ENCODE data around the gene RBM34.

Gene RBM34

GRCh38 chr1:235108185-235108593 lies 52.9 kb downstream of the RBM34 start:
- H3F3A ChIP-seq (ENCODE audit: control insufficient read depth, insufficient read depth), result peaks cover 63% of the 10 kb centered on the region
- no peaks in the 10 kb centered on the region for H3K9me2 ChIP-seq (replicated peaks; ENCODE audit: control insufficient read depth, low read length)
- H4K20me1 ChIP-seq (ENCODE audit: control insufficient read depth, insufficient read depth, low read depth, low read length), result peaks cover 1% of the 10 kb centered on the region; the same call in 1 of the 2 replicates
- H3K4me3 ChIP-seq (ENCODE audit: low read length), result no peak overlapping the region
- TF ChIP-seq CTCF (IDR thresholded peaks at IDR 0.05; ENCODE audit: low read depth, low read length, poor library complexity, severe bottlenecking) (no peak), EZH2phosphoT487 (IDR thresholded peaks at IDR 0.05; ENCODE audit: borderline replicate concordance, low read length) (no peak)
- no peaks in the 10 kb centered on the region for H3K27me3 ChIP-seq (ENCODE audit: control insufficient read depth, low read length)
- no peak overlapping the region for H3K27ac ChIP-seq (ENCODE audit: low read depth, low read length)
- H3K9me3 ChIP-seq (ENCODE audit: control insufficient read depth, insufficient read depth, low read length), result no peaks in the 10 kb centered on the region
- H3K79me2 ChIP-seq (ENCODE audit: control insufficient read depth, low read length), result peaks cover 4% of the 10 kb centered on the region
- peaks cover 20% of the 10 kb centered on the region for H3K4me1 ChIP-seq (ENCODE audit: control insufficient read depth, low read length)
- peaks cover 59% of the 10 kb centered on the region for H3K36me3 ChIP-seq (ENCODE audit: control insufficient read depth, low read length)
- H3K4me2 ChIP-seq (ENCODE audit: low read length), result no peak overlapping the region

GRCh38 chr1:235107368-235108184 lies 53.5 kb downstream of the RBM34 start:
- no peak overlapping the region for H3K27ac ChIP-seq (ENCODE audit: low read depth, low read length)
- peaks cover 53% of the 10 kb centered on the region for H3K36me3 ChIP-seq (ENCODE audit: control insufficient read depth, low read length)
- H3K27me3 ChIP-seq (ENCODE audit: control insufficient read depth, low read length), result no peaks in the 10 kb centered on the region
- H3K4me3 ChIP-seq (ENCODE audit: low read length), result no peak overlapping the region
- peaks cover 3% of the 10 kb centered on the region; the same call in 1 of the 2 replicates for H3K79me2 ChIP-seq (ENCODE audit: control insufficient read depth, low read length)
- peaks cover 20% of the 10 kb centered on the region for H3K4me1 ChIP-seq (ENCODE audit: control insufficient read depth, low read length)
- H3K9me2 ChIP-seq (replicated peaks; ENCODE audit: control insufficient read depth, low read length), result no peaks in the 10 kb centered on the region
- TF ChIP-seq EZH2phosphoT487 (IDR thresholded peaks at IDR 0.05; ENCODE audit: borderline replicate concordance, low read length), result no peak
- no peak for TF ChIP-seq CTCF (IDR thresholded peaks at IDR 0.05; ENCODE audit: low read depth, low read length, poor library complexity, severe bottlenecking)
- H3K4me2 ChIP-seq (ENCODE audit: low read length), result no peak overlapping the region
- H3F3A ChIP-seq (ENCODE audit: control insufficient read depth, insufficient read depth), result peaks cover 57% of the 10 kb centered on the region
- H3K9me3 ChIP-seq (ENCODE audit: control insufficient read depth, insufficient read depth, low read length), result no peaks in the 10 kb centered on the region
- no peaks in the 10 kb centered on the region for H4K20me1 ChIP-seq (ENCODE audit: control insufficient read depth, insufficient read depth, low read depth, low read length)

- no peaks in the 10 kb centered on the region for H4K20me1 ChIP-seq (ENCODE audit: control insufficient read depth, insufficient read depth, low read depth, low read length)
- no peak overlapping the region for H3K27ac ChIP-seq (ENCODE audit: low read depth, low read length)
- no peak overlapping the region for H3K4me3 ChIP-seq (ENCODE audit: low read length)
- H3K36me3 ChIP-seq (ENCODE audit: control insufficient read depth, low read length), result peaks cover 44% of the 10 kb centered on the region
- TF ChIP-seq EZH2phosphoT487 (IDR thresholded peaks at IDR 0.05; ENCODE audit: borderline replicate concordance, low read length) (no peak), CTCF (IDR thresholded peaks at IDR 0.05; ENCODE audit: low read depth, low read length, poor library complexity, severe bottlenecking) (no peak)
- peaks cover 20% of the 10 kb centered on the region for H3K4me1 ChIP-seq (ENCODE audit: control insufficient read depth, low read length)
- H3K79me2 ChIP-seq (ENCODE audit: control insufficient read depth, low read length), result no peaks in the 10 kb centered on the region
- H3K9me2 ChIP-seq (replicated peaks; ENCODE audit: control insufficient read depth, low read length), result no peaks in the 10 kb centered on the region
- H3K27me3 ChIP-seq (ENCODE audit: control insufficient read depth, low read length), result no peaks in the 10 kb centered on the region
- H3F3A ChIP-seq (ENCODE audit: control insufficient read depth, insufficient read depth), result peaks cover 55% of the 10 kb centered on the region
- no peaks in the 10 kb centered on the region for H3K9me3 ChIP-seq (ENCODE audit: control insufficient read depth, insufficient read depth, low read length)
- H3K4me2 ChIP-seq (ENCODE audit: low read length), result no peak overlapping the region
These were observed 54.6 kb downstream of the RBM34 start for GRCh38 chr1:235106457-235106856.

Measured in DOHH2 (cell line).